Measurements from ENCODE around the gene SH3RF1.

The SH3RF1 gene

GRCh38 chr4:169144061-169144600, 126.6 kb downstream of the SH3RF1 start:
- H3K9ac ChIP-seq (ENCODE audit: low read length): no peak overlapping the region
- H2BK120ac ChIP-seq (ENCODE audit: insufficient read depth, low read length, poor library complexity): no peak overlapping the region
- no peak overlapping the region for H3K14ac ChIP-seq (ENCODE audit: low read length)
- H3K36me3 ChIP-seq (ENCODE audit: control insufficient read depth in 1 of 2, insufficient read depth in 2 of 2, low read length in 2 of 2): peaks cover 2 to 3% of the 10 kb centered on the region in 2 experiments
- H3K4me3 ChIP-seq (ENCODE audit: low read depth, low read length): no peak overlapping the region
- H2BK5ac ChIP-seq (ENCODE audit: low read depth, low read length, poor library complexity): no peak overlapping the region
- no peaks in the 10 kb centered on the region for H3K79me1 ChIP-seq (ENCODE audit: low read length)
- H3K79me2 ChIP-seq (ENCODE audit: control insufficient read depth, insufficient read depth, low read length, poor library complexity): no peaks in the 10 kb centered on the region
- no peak overlapping the region for H3K4ac ChIP-seq (ENCODE audit: low read depth, low read length)
- no peak overlapping the region for H2BK12ac ChIP-seq (ENCODE audit: low read length)
- H3K9me3 ChIP-seq (ENCODE audit: insufficient read depth, low read depth, low read length): no peaks in the 10 kb centered on the region
- H3K23ac ChIP-seq (ENCODE audit: low read length): no peak overlapping the region
- no peak for DNase-seq
- no peaks in the 10 kb centered on the region for H3K27me3 ChIP-seq (ENCODE audit: insufficient read depth, low read length)
- H4K91ac ChIP-seq (ENCODE audit: low read depth, low read length): no peak overlapping the region
- no peak overlapping the region for H4K8ac ChIP-seq (ENCODE audit: low read depth, low read length)
- H3K27ac ChIP-seq (ENCODE audit: low read depth, low read length): no peak overlapping the region
- no peak overlapping the region for H2AFZ ChIP-seq (ENCODE audit: insufficient read depth, low read length, poor library complexity)
- H4K12ac ChIP-seq (ENCODE audit: low read depth, low read length): no peak overlapping the region
- H3K4me2 ChIP-seq (ENCODE audit: low read length): no peak overlapping the region
- H2AK5ac ChIP-seq (ENCODE audit: low read length): no peak overlapping the region
- no peak overlapping the region for H3K18ac ChIP-seq (ENCODE audit: low read length)
- H3K4me1 ChIP-seq (ENCODE audit: control insufficient read depth in 1 of 2, insufficient read depth in 2 of 2, low read length in 2 of 2): peaks cover 0 to 2% of the 10 kb centered on the region in 2 experiments

DNA sequence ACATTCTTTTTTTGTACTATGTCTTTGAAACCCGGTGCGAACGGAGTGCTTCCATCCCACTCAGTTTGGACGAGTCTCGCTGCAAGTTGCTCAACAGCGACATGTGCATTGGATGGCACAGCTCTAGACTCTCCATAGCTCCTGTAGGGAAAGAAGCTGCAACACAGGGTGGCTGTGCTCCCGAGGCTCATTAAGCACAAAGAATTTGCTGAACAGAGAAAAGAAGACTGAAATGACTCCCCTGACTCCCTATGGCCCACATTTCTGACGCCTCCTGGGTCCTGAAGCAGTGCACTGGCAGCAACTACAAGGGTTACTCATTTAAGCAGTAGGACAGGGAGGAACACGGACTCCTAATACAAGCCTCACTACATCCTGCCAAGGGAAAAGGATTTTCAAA, 127.4 kb downstream of the SH3RF1 start:
- Histone ChIP-seq H2BK5ac (ENCODE audit: low read depth, low read length, poor library complexity) (no peak overlapping the region), H3K4me2 (ENCODE audit: low read length) (no peak overlapping the region), H3K14ac (ENCODE audit: low read length) (no peak overlapping the region), H4K12ac (ENCODE audit: low read depth, low read length) (no peak overlapping the region), H3K27ac (ENCODE audit: low read depth, low read length) (no peak overlapping the region), H3K79me2 (ENCODE audit: control insufficient read depth, insufficient read depth, low read length, poor library complexity) (no peaks in the 10 kb centered on the region), H2BK120ac (ENCODE audit: insufficient read depth, low read length, poor library complexity) (no peak overlapping the region), H2AK5ac (ENCODE audit: low read length) (no peak overlapping the region), H3K4me1 (ENCODE audit: control insufficient read depth in 1 of 2, insufficient read depth in 2 of 2, low read length in 2 of 2) (peaks cover 0 to 2% of the 10 kb centered on the region in 2 experiments), H4K8ac (ENCODE audit: low read depth, low read length) (no peak overlapping the region), H3K79me1 (ENCODE audit: low read length) (no peaks in the 10 kb centered on the region), H2BK12ac (ENCODE audit: low read length) (no peak overlapping the region), H3K23ac (ENCODE audit: low read length) (peak overlapping the region; percentile 14), H3K4ac (ENCODE audit: low read depth, low read length) (no peak overlapping the region), H3K4me3 (ENCODE audit: low read depth, low read length) (no peak overlapping the region), H4K91ac (ENCODE audit: low read depth, low read length) (no peak overlapping the region), H3K18ac (ENCODE audit: low read length) (peak overlapping the region; percentile 21), H3K36me3 (ENCODE audit: control insufficient read depth in 1 of 2, insufficient read depth in 2 of 2, low read length in 2 of 2) (peaks cover 2 to 3% of the 10 kb centered on the region in 2 experiments), H3K9ac (ENCODE audit: low read length) (no peak overlapping the region), H3K27me3 (ENCODE audit: insufficient read depth, low read length) (no peaks in the 10 kb centered on the region), H3K9me3 (ENCODE audit: insufficient read depth, low read depth, low read length) (no peaks in the 10 kb centered on the region), H2AFZ (ENCODE audit: insufficient read depth, low read length, poor library complexity) (no peak overlapping the region)
- WGBS (ENCODE audit: extremely low coverage, insufficient coverage, insufficient read length): no CpG with 5 or more reads among the region's 9 CpGs
- DNase-seq: no peak

DNA sequence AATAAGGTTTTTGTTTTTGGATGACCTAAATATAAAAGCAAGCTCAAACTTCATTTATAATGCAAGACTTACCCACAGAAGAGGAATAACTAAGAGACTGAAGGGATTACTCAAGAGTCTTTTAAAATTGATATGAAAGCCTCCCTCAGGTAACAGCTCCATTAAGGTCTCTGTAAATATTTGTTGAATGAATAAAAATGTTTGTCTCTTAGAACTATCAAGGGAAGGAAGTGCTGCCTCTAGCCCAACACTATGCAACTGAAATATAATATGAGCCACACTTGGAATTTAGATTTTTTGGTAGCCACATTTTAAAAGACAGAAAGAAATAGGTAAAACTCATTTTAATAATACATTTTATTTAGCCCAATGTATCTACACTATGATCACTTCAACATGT, 127.8 kb downstream of the SH3RF1 start:
- H3K9ac ChIP-seq (ENCODE audit: low read length): no peak overlapping the region
- H3K27ac ChIP-seq (ENCODE audit: low read depth, low read length): no peak overlapping the region
- H4K91ac ChIP-seq (ENCODE audit: low read depth, low read length): no peak overlapping the region
- H3K79me2 ChIP-seq (ENCODE audit: control insufficient read depth, insufficient read depth, low read length, poor library complexity): no peaks in the 10 kb centered on the region
- H3K27me3 ChIP-seq (ENCODE audit: insufficient read depth, low read length): no peaks in the 10 kb centered on the region
- H4K8ac ChIP-seq (ENCODE audit: low read depth, low read length): no peak overlapping the region
- no peak overlapping the region for H2AFZ ChIP-seq (ENCODE audit: insufficient read depth, low read length, poor library complexity)
- H3K18ac ChIP-seq (ENCODE audit: low read length): no peak overlapping the region
- H2BK120ac ChIP-seq (ENCODE audit: insufficient read depth, low read length, poor library complexity): no peak overlapping the region
- no peaks in the 10 kb centered on the region for H3K79me1 ChIP-seq (ENCODE audit: low read length)
- H2BK5ac ChIP-seq (ENCODE audit: low read depth, low read length, poor library complexity): no peak overlapping the region
- no peak overlapping the region for H4K12ac ChIP-seq (ENCODE audit: low read depth, low read length)
- no peak overlapping the region for H3K23ac ChIP-seq (ENCODE audit: low read length)
- DNase-seq: no peak
- H3K36me3 ChIP-seq (ENCODE audit: control insufficient read depth in 1 of 2, insufficient read depth in 2 of 2, low read length in 2 of 2): peaks cover 0 to 1% of the 10 kb centered on the region in 2 experiments
- H2BK12ac ChIP-seq (ENCODE audit: low read length): no peak overlapping the region
- no peaks in the 10 kb centered on the region for H3K9me3 ChIP-seq (ENCODE audit: insufficient read depth, low read depth, low read length)
- H3K4me3 ChIP-seq (ENCODE audit: low read depth, low read length): no peak overlapping the region
- H2AK5ac ChIP-seq (ENCODE audit: low read length): no peak overlapping the region
- H3K4ac ChIP-seq (ENCODE audit: low read depth, low read length): no peak overlapping the region
- peaks cover 0 to 2% of the 10 kb centered on the region in 2 experiments for H3K4me1 ChIP-seq (ENCODE audit: control insufficient read depth in 1 of 2, insufficient read depth in 2 of 2, low read length in 2 of 2)
- no peak overlapping the region for H3K4me2 ChIP-seq (ENCODE audit: low read length)
- no peak overlapping the region for H3K14ac ChIP-seq (ENCODE audit: low read length)

DNA sequence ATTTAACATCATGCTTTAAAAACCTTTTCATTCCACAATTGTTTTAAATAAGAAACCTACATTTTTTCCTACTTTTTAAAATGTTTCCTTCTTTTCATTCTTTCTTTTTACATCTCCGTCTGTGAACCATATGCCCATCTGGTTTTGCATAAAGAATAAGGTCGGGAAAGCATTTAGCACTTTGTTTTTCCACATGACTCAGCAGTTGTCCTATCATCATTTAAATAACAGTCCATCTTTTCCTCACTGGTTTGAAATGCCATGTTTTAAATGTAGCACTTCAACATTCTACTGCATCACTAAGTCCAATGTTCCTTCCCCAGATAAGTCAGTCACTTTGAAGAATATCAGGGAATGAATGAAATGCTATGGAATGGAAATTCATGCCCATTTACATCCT, 128.4 kb downstream of the SH3RF1 start:
- no peak overlapping the region for H4K91ac ChIP-seq (ENCODE audit: low read depth, low read length)
- no peak overlapping the region for H2BK120ac ChIP-seq (ENCODE audit: insufficient read depth, low read length, poor library complexity)
- no peaks in the 10 kb centered on the region for H3K79me2 ChIP-seq (ENCODE audit: control insufficient read depth, insufficient read depth, low read length, poor library complexity)
- no peak overlapping the region for H3K23ac ChIP-seq (ENCODE audit: low read length)
- no peak for DNase-seq
- WGBS (ENCODE audit: extremely low coverage, insufficient coverage, insufficient read length): no CpG with 5 or more reads among the region's 2 CpGs
- no peak overlapping the region for H3K4ac ChIP-seq (ENCODE audit: low read depth, low read length)
- H3K9me3 ChIP-seq (ENCODE audit: insufficient read depth, low read depth, low read length): no peaks in the 10 kb centered on the region
- H4K12ac ChIP-seq (ENCODE audit: low read depth, low read length): no peak overlapping the region
- H4K8ac ChIP-seq (ENCODE audit: low read depth, low read length): no peak overlapping the region
- no peak overlapping the region for H3K4me3 ChIP-seq (ENCODE audit: low read depth, low read length)
- no peak overlapping the region for H3K14ac ChIP-seq (ENCODE audit: low read length)
- no peak overlapping the region for H3K27ac ChIP-seq (ENCODE audit: low read depth, low read length)
- H3K18ac ChIP-seq (ENCODE audit: low read length): no peak overlapping the region
- H3K4me1 ChIP-seq (ENCODE audit: control insufficient read depth in 1 of 2, insufficient read depth in 2 of 2, low read length in 2 of 2): peaks cover 0 to 2% of the 10 kb centered on the region in 2 experiments
- no peaks in the 10 kb centered on the region for H3K79me1 ChIP-seq (ENCODE audit: low read length)
- no peak overlapping the region for H2AFZ ChIP-seq (ENCODE audit: insufficient read depth, low read length, poor library complexity)
- no peak overlapping the region for H3K9ac ChIP-seq (ENCODE audit: low read length)
- no peak overlapping the region for H3K4me2 ChIP-seq (ENCODE audit: low read length)
- no peak overlapping the region for H2BK5ac ChIP-seq (ENCODE audit: low read depth, low read length, poor library complexity)
- H2BK12ac ChIP-seq (ENCODE audit: low read length): no peak overlapping the region
- peaks cover 0 to 1% of the 10 kb centered on the region in 2 experiments for H3K36me3 ChIP-seq (ENCODE audit: control insufficient read depth in 1 of 2, insufficient read depth in 2 of 2, low read length in 2 of 2)
- H2AK5ac ChIP-seq (ENCODE audit: low read length): no peak overlapping the region
- H3K27me3 ChIP-seq (ENCODE audit: insufficient read depth, low read length): no peaks in the 10 kb centered on the region

Data from trophoblast cell (in vitro differentiated cells and primary cell).